A549 (cell line): ENCODE data around the gene MTCL1.

Experiments used
- CTCF ChIP-seq: fragments of >200 bp; sonication (Bioruptor Twin); formaldehyde crosslinking; IDR thresholded peaks from 3 replicates; pipeline ENCODE4 v1.5.1; 2016
- NFE2L2 ChIP-seq: fragments of 150-350 bp; conservative IDR thresholded peaks from 2 replicates; pipeline ENCODE4 v1.6.1; 2014; ENCODE audit warnings: low read length
- SMC3 ChIP-seq: fragments of >200 bp; sonication (Bioruptor Twin); formaldehyde crosslinking; IDR thresholded peaks from 3 replicates; pipeline ENCODE4 v1.6.1; 2018; ENCODE audit warnings: inconsistent platforms

GRCh38 chr18:8757396-8757997, 52.1 kb downstream of the MTCL1 start:
- no peak for TF ChIP-seq CTCF
- no peak for TF ChIP-seq SMC3
- TF ChIP-seq NFE2L2: no peak
